DOHH2 (cell line): ENCODE results near the gene AUTS2.

ENCODE experiments used
- H3F3A ChIP-seq: fragments of 200-600 bp; sonication (generic), shearing (Covaris generic); 2 replicates; pipeline ENCODE4 v1.6.0; 2016; ENCODE audit warnings: antibody characterized with exemption, mild to moderate bottlenecking; ENCODE audit not compliant: control insufficient read depth, insufficient read depth
- H3K27ac ChIP-seq: fragments of 200-600 bp; sonication (generic); 2 replicates; pipeline ENCODE4 v1.5.1; 2014; ENCODE audit warnings: low read depth, mild to moderate bottlenecking, low read length, moderate library complexity
- H3K27me3 ChIP-seq: fragments of 200-600 bp; sonication (generic); 2 replicates; pipeline ENCODE4 v1.6.1; 2014; ENCODE audit warnings: mild to moderate bottlenecking, low read length, mixed read lengths; ENCODE audit not compliant: control insufficient read depth
- H3K36me3 ChIP-seq: fragments of 200-600 bp; sonication (generic); 2 replicates; pipeline ENCODE4 v1.6.1; 2014; ENCODE audit warnings: mild to moderate bottlenecking, low read length, moderate library complexity, mixed read lengths; ENCODE audit not compliant: control insufficient read depth
- H3K4me1 ChIP-seq: fragments of 200-600 bp; sonication (generic); 2 replicates; pipeline ENCODE4 v1.6.1; 2014; ENCODE audit warnings: mild to moderate bottlenecking, low read length, mixed read lengths; ENCODE audit not compliant: control insufficient read depth
- H3K4me2 ChIP-seq: fragments of 200-600 bp; sonication (generic); 2 replicates; pipeline ENCODE4 v1.6.0; 2014; ENCODE audit warnings: mild to moderate bottlenecking, low read length, moderate library complexity
- H3K4me3 ChIP-seq: fragments of 200-600 bp; sonication (generic); 2 replicates; pipeline ENCODE4 v1.5.1; 2014; ENCODE audit warnings: mild to moderate bottlenecking, low read length, mixed read lengths
- H3K79me2 ChIP-seq: fragments of 200-600 bp; sonication (generic); 2 replicates; pipeline ENCODE4 v1.6.1; 2014; ENCODE audit warnings: mild to moderate bottlenecking, low read length, mixed read lengths; ENCODE audit not compliant: control insufficient read depth
- H3K9me2 ChIP-seq: fragments of 200-600 bp; sonication (generic); replicated peaks from 2 replicates; pipeline ENCODE4 v1.6.1; 2014; ENCODE audit warnings: mild to moderate bottlenecking, low read length, mixed read lengths; ENCODE audit not compliant: control insufficient read depth
- H3K9me3 ChIP-seq: fragments of 200-600 bp; sonication (generic); 2 replicates; pipeline ENCODE4 v1.6.1; 2014; ENCODE audit warnings: antibody characterized with exemption, low read length, mixed read lengths; ENCODE audit not compliant: control insufficient read depth, insufficient read depth
- H4K20me1 ChIP-seq: fragments of 200-600 bp; sonication (generic); 2 replicates; pipeline ENCODE4 v1.6.0; 2014; ENCODE audit warnings: low read depth, mild to moderate bottlenecking, antibody characterized with exemption, low read length, moderate library complexity; ENCODE audit not compliant: control insufficient read depth, insufficient read depth
- EZH2phosphoT487 ChIP-seq: fragments of 200-600 bp; sonication (generic); IDR thresholded peaks from 2 replicates; pipeline ENCODE4 v1.6.1; 2017; ENCODE audit warnings: borderline replicate concordance, mild to moderate bottlenecking, antibody characterized with exemption, low read length, moderate library complexity, mixed read lengths
- TF ChIP-seq, protein P1 (sequence below): fragments of 200-600 bp; sonication (generic); IDR thresholded peaks from one replicate; pipeline ENCODE4 v1.5.1; 2014; ENCODE audit warnings: antibody characterized with exemption, mild to moderate bottlenecking, low read depth, low read length; ENCODE audit not compliant: poor library complexity, severe bottlenecking

The AUTS2 gene

DNA sequence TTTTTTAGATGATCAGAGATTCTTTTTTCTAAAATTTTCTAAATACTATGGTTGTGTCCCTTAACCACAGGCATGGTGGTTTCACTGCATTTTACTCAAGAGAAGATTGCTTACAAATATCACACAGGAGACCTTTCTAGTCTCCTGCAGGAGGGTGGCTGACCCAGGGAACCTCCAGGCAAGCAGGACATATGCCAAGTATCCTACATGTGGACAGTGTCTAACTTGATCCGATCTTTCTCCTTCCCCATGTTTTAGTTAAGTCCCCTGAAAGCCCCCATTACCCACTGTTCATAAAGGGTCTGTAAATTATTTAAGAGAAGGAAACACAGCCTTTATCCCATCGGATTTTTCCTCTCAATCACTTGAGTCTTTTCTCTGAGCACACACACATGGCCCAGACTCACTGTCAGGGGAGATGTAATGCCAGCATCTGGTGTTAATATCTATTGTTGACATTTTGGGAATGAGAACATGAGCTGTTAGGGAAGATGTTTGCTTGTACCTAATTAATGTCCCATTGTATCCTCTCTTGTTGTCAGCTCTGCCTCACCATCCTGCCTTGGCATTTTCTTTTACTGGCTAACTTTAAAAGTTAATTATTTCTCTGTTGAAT lies 755.2 kb downstream of the AUTS2 start:
- Histone ChIP-seq H3K79me2 (no peaks in the 10 kb centered on the region), H3K4me3 (no peak overlapping the region), H3K4me1 (peaks cover 21% of the 10 kb centered on the region), H3K9me2 (no peaks in the 10 kb centered on the region), H4K20me1 (no peaks in the 10 kb centered on the region), H3K27ac (no peak overlapping the region), H3F3A (no peaks in the 10 kb centered on the region), H3K27me3 (no peaks in the 10 kb centered on the region), H3K9me3 (no peaks in the 10 kb centered on the region), H3K4me2 (no peak overlapping the region), H3K36me3 (no peaks in the 10 kb centered on the region)
- no peak for TF ChIP-seq EZH2phosphoT487
- TF ChIP-seq, protein P1, sequence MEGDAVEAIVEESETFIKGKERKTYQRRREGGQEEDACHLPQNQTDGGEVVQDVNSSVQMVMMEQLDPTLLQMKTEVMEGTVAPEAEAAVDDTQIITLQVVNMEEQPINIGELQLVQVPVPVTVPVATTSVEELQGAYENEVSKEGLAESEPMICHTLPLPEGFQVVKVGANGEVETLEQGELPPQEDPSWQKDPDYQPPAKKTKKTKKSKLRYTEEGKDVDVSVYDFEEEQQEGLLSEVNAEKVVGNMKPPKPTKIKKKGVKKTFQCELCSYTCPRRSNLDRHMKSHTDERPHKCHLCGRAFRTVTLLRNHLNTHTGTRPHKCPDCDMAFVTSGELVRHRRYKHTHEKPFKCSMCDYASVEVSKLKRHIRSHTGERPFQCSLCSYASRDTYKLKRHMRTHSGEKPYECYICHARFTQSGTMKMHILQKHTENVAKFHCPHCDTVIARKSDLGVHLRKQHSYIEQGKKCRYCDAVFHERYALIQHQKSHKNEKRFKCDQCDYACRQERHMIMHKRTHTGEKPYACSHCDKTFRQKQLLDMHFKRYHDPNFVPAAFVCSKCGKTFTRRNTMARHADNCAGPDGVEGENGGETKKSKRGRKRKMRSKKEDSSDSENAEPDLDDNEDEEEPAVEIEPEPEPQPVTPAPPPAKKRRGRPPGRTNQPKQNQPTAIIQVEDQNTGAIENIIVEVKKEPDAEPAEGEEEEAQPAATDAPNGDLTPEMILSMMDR, result no peak

DNA sequence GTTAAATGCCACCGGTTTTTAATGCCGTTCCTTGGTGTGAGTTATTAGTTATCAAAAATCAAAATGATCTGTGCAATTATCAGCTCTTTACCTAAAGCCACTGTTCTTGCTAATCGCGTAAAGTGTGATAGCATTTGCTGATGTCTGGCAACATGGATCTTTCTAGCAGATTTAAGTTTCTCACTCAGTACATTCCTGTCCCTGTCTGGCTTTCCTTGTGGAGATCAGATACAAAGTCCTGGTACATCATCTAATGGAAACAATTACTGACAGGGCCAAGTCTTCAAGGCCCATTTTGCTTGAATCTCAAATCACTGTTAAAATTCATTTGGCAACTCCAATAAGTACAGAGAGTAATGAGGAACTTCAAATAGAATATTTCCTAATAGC lies 755.7 kb downstream of the AUTS2 start:
- H3K9me3 ChIP-seq, result no peaks in the 10 kb centered on the region

DNA sequence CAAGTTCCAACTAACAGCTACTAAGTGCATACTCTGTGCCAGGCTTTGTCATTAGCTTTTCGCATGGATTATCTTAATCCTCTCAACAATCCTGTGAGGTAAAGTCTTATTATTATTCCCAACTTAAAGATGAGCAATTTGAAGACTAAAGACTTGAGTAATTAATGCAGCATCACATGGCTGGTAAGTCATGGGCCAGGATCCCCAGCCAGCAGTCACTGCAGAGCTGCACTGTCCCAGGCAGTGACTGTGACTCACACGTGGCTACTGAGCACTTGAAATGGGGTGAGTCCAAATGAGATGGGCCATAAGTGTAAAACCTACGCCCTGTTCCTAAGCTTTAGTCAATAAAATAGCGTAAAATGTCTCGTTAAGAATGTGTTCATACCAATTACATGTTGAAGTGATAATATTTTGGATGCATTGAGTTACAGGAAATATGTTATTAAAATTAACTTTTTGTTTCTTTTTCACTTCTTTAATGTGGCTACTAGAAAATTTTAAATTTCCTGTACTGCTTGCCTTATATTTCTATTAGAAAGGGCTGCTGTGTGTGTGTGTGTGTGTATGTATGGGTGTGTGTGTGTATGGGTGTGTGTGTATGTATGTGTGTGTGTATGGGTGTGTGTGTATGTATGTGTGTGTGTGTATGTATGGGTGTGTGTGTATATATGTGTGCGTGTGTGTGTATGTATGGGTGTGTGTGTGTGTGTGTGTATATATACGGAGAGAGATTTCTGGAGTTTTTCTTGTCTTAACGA lies 756.3 kb downstream of the AUTS2 start:
- Histone ChIP-seq H4K20me1 (no peaks in the 10 kb centered on the region), H3K27ac (no peak overlapping the region), H3K9me2 (no peaks in the 10 kb centered on the region), H3K27me3 (no peaks in the 10 kb centered on the region), H3K4me1 (peaks cover 23% of the 10 kb centered on the region), H3F3A (no peaks in the 10 kb centered on the region), H3K4me2 (no peak overlapping the region), H3K79me2 (no peaks in the 10 kb centered on the region), H3K36me3 (no peaks in the 10 kb centered on the region), H3K9me3 (no peaks in the 10 kb centered on the region), H3K4me3 (no peak overlapping the region)
- TF ChIP-seq EZH2phosphoT487, result no peak
- TF ChIP-seq, protein P1, result no peak

More for the DNA sequence above, 755.7 kb downstream of the AUTS2 start:
- Histone ChIP-seq H3K4me3 (no peak overlapping the region), H3K79me2 (no peaks in the 10 kb centered on the region), H3K4me1 (peaks cover 20% of the 10 kb centered on the region), H3K36me3 (no peaks in the 10 kb centered on the region), H4K20me1 (no peaks in the 10 kb centered on the region), H3K9me2 (no peaks in the 10 kb centered on the region), H3K27ac (no peak overlapping the region), H3F3A (no peaks in the 10 kb centered on the region), H3K4me2 (no peak overlapping the region), H3K27me3 (no peaks in the 10 kb centered on the region)
- TF ChIP-seq, protein P1, result no peak
- no peak for TF ChIP-seq EZH2phosphoT487
